ENCODE results near the gene SEC14L2.

- TF ChIP-seq EZH2 (IDR thresholded peaks at IDR 0.05; ENCODE audit: borderline replicate concordance, low read depth, low read length, poor library complexity, severe bottlenecking) (no peak), CTCF (conservative IDR thresholded peaks at IDR 0.05; ENCODE audit: low read depth, low read length) (no peak)
Measured at GRCh38 chr22:30457981-30458380, 61.2 kb downstream of the SEC14L2 start.
